Measurements from ENCODE around the gene MPPED2. TPM values are rescaled to one million over a fixed set of nuclear protein-coding genes. Genes with fewer than 3 reads are reported as not detected.
A peak's percentile ranks its signal among the peaks of the same experiment; 100 is the strongest.

The MPPED2 gene
- total RNA-seq, 1 experiment from 2014 or later, result 4.7 TPM

- peaks cover 3 to 20% (median 6%) of the 10 kb centered on the region in 3 experiments; a peak in 6 of 7 replicates for H3K36me3 Mint-ChIP-seq (ENCODE audit: insufficient read depth in 1 of 3, low read depth in 3 of 3)
- Histone ChIP-seq H3T11ph (ENCODE audit: low read length) (no peak overlapping the region), H2BK5ac (ENCODE audit: insufficient read length, low read length) (no peak overlapping the region), H2AFZ (ENCODE audit: low read length) (no peak overlapping the region), H3K18ac (ENCODE audit: insufficient read length, low read depth, low read length) (no peak overlapping the region), H2BK20ac (ENCODE audit: low read depth, low read length, poor library complexity, severe bottlenecking) (no peak overlapping the region), H4K5ac (ENCODE audit: insufficient read length, low read depth, low read length) (no peak overlapping the region), H3K79me1 (ENCODE audit: insufficient read depth, low read depth, low read length, poor library complexity, severe bottlenecking) (no peaks in the 10 kb centered on the region), H3K79me2 (ENCODE audit: insufficient read depth, low read length) (no peaks in the 10 kb centered on the region), H3K23me2 (ENCODE audit: insufficient read length, low read depth, low read length, poor library complexity, severe bottlenecking) (no peaks in the 10 kb centered on the region), H2AK5ac (ENCODE audit: insufficient read length, low read length) (no peak overlapping the region), H3K4me2 (ENCODE audit: insufficient read depth, insufficient read length, low read length) (no peak overlapping the region), H3K9ac (ENCODE audit: extremely low read depth, insufficient read length, low read length) (no peak overlapping the region), H4K91ac (ENCODE audit: insufficient read length, low read depth, low read length) (no peak overlapping the region), H4K20me1 (ENCODE audit: control insufficient read depth, insufficient read depth, insufficient read length) (no peaks in the 10 kb centered on the region), H2BK120ac (ENCODE audit: low read depth, low read length, poor library complexity, severe bottlenecking) (no peak overlapping the region), H3K23ac (ENCODE audit: insufficient read length, low read depth, low read length) (no peak overlapping the region), H3K4ac (ENCODE audit: low read depth, low read length) (no peak overlapping the region), H2BK15ac (ENCODE audit: low read depth, low read length) (no peak overlapping the region), H3K14ac (ENCODE audit: insufficient read depth, low read length) (no peak overlapping the region), H4K8ac (replicated peaks; ENCODE audit: insufficient read length, low read depth, low read length) (no peak overlapping the region), H2BK12ac (ENCODE audit: insufficient read length, low read depth, low read length) (no peak overlapping the region), H3K56ac (ENCODE audit: insufficient read length, low read depth, low read length) (no peak overlapping the region), H3K27ac (ENCODE audit: insufficient read length, low read depth, low read length) (no peak overlapping the region), H3K9me3 (ENCODE audit: control insufficient read depth, low read depth, low read length) (no peaks in the 10 kb centered on the region), H3K27me3 (ENCODE audit: insufficient read depth, low read length) (no peaks in the 10 kb centered on the region), H3K4me1 (ENCODE audit: insufficient read depth, low read length) (no peaks in the 10 kb centered on the region)
- no peak overlapping the region for H3K4me3 Mint-ChIP-seq
- no peaks in the 10 kb centered on the region for H3K27me3 Mint-ChIP-seq (ENCODE audit: low read depth)
- no peak overlapping the region for H3K27ac Mint-ChIP-seq
- no peak for DNase-seq
- H3K9me3 Mint-ChIP-seq, result peaks cover 16 to 20% of the 10 kb centered on the region in 2 experiments
- TF ChIP-seq CTCF (conservative IDR thresholded peaks at IDR 0.05), result peak; percentile 52
- H3K4me1 Mint-ChIP-seq, result no peaks in the 10 kb centered on the region
Observed at GRCh38 chr11:30617762-30618161, 31.6 kb upstream of the MPPED2 start.

All from H9 (cell line).